Liver (tissue), 9 donors: Measurements from ENCODE around the gene TENM3. TPM values are rescaled to one million over a fixed set of nuclear protein-coding genes. Genes with fewer than 3 reads are reported as not detected.

Source experiments
- DNase-seq: peaks from one replicate; pipeline ENCODE4 v3.0.0-alpha.2; 2017; ENCODE audit warnings: low spot score
- H3K27ac ChIP-seq, 2 donors: one replicate each; pipeline ENCODE4 v1.7.0; 2013; ENCODE audit warnings: inconsistent platforms in 2 of 2, low read length in 2 of 2, control low read depth in 1 of 2, low read depth in 1 of 2, mild to moderate bottlenecking in 1 of 2
- H3K27me3 ChIP-seq, 4 donors: one replicate each; pipeline versions ENCODE4 v1.6.1 to v1.7.0; 2013; ENCODE audit warnings: low read length in 3 of 4, inconsistent platforms in 1 of 4, mild to moderate bottlenecking in 1 of 4, moderate library complexity in 1 of 4; ENCODE audit not compliant: control insufficient read depth in 4 of 4, insufficient read depth in 4 of 4
- H3K36me3 ChIP-seq, 4 donors: one replicate each; pipeline versions ENCODE4 v1.6.1 to v1.7.0; 2013; ENCODE audit warnings: low read length in 3 of 4, mild to moderate bottlenecking in 3 of 4, low read depth in 1 of 4, moderate library complexity in 1 of 4; ENCODE audit not compliant: control insufficient read depth in 4 of 4, insufficient read depth in 3 of 4
- H3K4me1 ChIP-seq, 4 donors: one replicate each; pipeline versions ENCODE4 v1.6.1 to v1.7.0; 2013; ENCODE audit warnings: low read length in 3 of 4, mild to moderate bottlenecking in 3 of 4, moderate library complexity in 1 of 4; ENCODE audit not compliant: control insufficient read depth in 4 of 4, insufficient read depth in 4 of 4
- H3K4me3 ChIP-seq, 3 donors: one replicate each; pipeline versions ENCODE4 v1.6.1 to v1.7.0; 2013; ENCODE audit warnings: low read length in 3 of 3, control low read depth in 1 of 3, low read depth in 1 of 3, mild to moderate bottlenecking in 1 of 3
- H3K9ac ChIP-seq, 2 donors: one replicate each; pipeline ENCODE4 v1.7.0; 2013; ENCODE audit warnings: low read length in 2 of 2, mild to moderate bottlenecking in 2 of 2, moderate library complexity in 2 of 2, control low read depth in 1 of 2, low read depth in 1 of 2
- H3K9me3 ChIP-seq, 4 donors: one replicate each; pipeline versions ENCODE4 v1.6.1 to v1.7.0; 2013; ENCODE audit warnings: low read length in 3 of 4; ENCODE audit not compliant: control insufficient read depth in 4 of 4
- ATF3 ChIP-seq: IDR thresholded peaks from 2 replicates; pipeline ENCODE4 v1.6.1; 2016; ENCODE audit warnings: antibody characterized with exemption
- CTCF ChIP-seq: fragments of 150-350 bp; IDR thresholded peaks from 2 replicates; pipeline ENCODE4 v1.5.1; 2017; ENCODE audit warnings: improper control_type of control experiment, low read depth, low read length; ENCODE audit not compliant: missing input control
- EGR1 ChIP-seq, 2 donors: IDR thresholded peaks; 2 replicates each; pipeline ENCODE4 v1.6.1; 2016 to 2018; ENCODE audit warnings: antibody characterized with exemption in 2 of 2, low read depth in 2 of 2
- FOXA1 ChIP-seq: IDR thresholded peaks from 2 replicates; pipeline ENCODE4 v1.6.1; 2016; ENCODE audit warnings: antibody characterized with exemption
- FOXA2 ChIP-seq: IDR thresholded peaks from 2 replicates; pipeline ENCODE4 v1.6.1; 2016; ENCODE audit warnings: antibody characterized with exemption
- GABPA ChIP-seq, 2 donors: IDR thresholded peaks in 1 of 2; conservative IDR thresholded peaks in 1 of 2; 2 replicates each; pipeline ENCODE4 v1.6.1; 2016; ENCODE audit warnings: antibody characterized with exemption in 2 of 2, mild to moderate bottlenecking in 1 of 2, moderate library complexity in 1 of 2
- HNF4A ChIP-seq, 2 donors: conservative IDR thresholded peaks; 2 replicates each; pipeline ENCODE4 v1.6.1; 2016; ENCODE audit warnings: antibody characterized with exemption in 2 of 2, mild to moderate bottlenecking in 2 of 2
- HNF4G ChIP-seq: IDR thresholded peaks from 2 replicates; pipeline ENCODE4 v1.6.1; 2016; ENCODE audit warnings: antibody characterized with exemption
- JUND ChIP-seq, 2 donors: IDR thresholded peaks; 2 replicates each; pipeline ENCODE4 v1.6.1; 2016; ENCODE audit warnings: antibody characterized with exemption in 2 of 2
- MAX ChIP-seq: IDR thresholded peaks from 2 replicates; pipeline ENCODE4 v1.6.1; 2016; ENCODE audit warnings: antibody characterized with exemption
- NR2F2 ChIP-seq: IDR thresholded peaks from 2 replicates; pipeline ENCODE4 v1.6.1; 2016; ENCODE audit warnings: antibody characterized with exemption
- RAD21 ChIP-seq, 2 donors: IDR thresholded peaks; 2 replicates each; pipeline ENCODE4 v1.6.1; 2016; ENCODE audit warnings: antibody characterized with exemption in 2 of 2, mild to moderate bottlenecking in 2 of 2
- REST ChIP-seq: IDR thresholded peaks from 2 replicates; pipeline ENCODE4 v1.6.1; 2016; ENCODE audit warnings: antibody characterized with exemption, mild to moderate bottlenecking
- RXRA ChIP-seq, 2 donors: IDR thresholded peaks; 2 replicates each; pipeline ENCODE4 v1.6.1; 2017 to 2018; ENCODE audit warnings: antibody characterized with exemption in 2 of 2, mild to moderate bottlenecking in 1 of 2
- SP1 ChIP-seq: IDR thresholded peaks from 2 replicates; pipeline ENCODE4 v1.6.1; 2018; ENCODE audit warnings: antibody characterized with exemption, mild to moderate bottlenecking
- TAF1 ChIP-seq: conservative IDR thresholded peaks from 2 replicates; pipeline ENCODE4 v1.6.1; 2016; ENCODE audit warnings: antibody characterized with exemption, mild to moderate bottlenecking
- YY1 ChIP-seq: IDR thresholded peaks from 2 replicates; pipeline ENCODE4 v1.6.1; 2016; ENCODE audit warnings: antibody characterized with exemption, mild to moderate bottlenecking
- ZBTB33 ChIP-seq: IDR thresholded peaks from 2 replicates; pipeline ENCODE4 v1.6.1; 2016; ENCODE audit warnings: antibody characterized with exemption
- WGBS: extraction: QIAGEN DNeasy Blood & Tissue Kit; methylation state at CpG from one replicate; pipeline ENCODE4 v1.1.7; 2013; 5-methylcytosine and 5-hydroxymethylcytosine counted together
- polyA plus RNA-seq, 2 donors: library from polyadenylated mRNA; stranded (reverse) in 1 of 2; unstranded in 1 of 2; fragments of 200-250 nt in 1 of 2; fragments of >200 nt in 1 of 2; fragmentation: Nextera tagmentation in 1 of 2; extraction: Ambion mirVana in 1 of 2; gene quantifications; one replicate each; pipeline versions ENCODE4 v1.2.1 to v1.2.3, GENCODE V29; 2013 to 2015
- total RNA-seq, 2 donors: library from RNA; depleted of rRNA; stranded (reverse); fragments of >200 nt; gene quantifications; one replicate each; pipeline ENCODE4 v1.2.3, GENCODE V29; 2014
- donor health status: healthy.
- donor health status: healthy.
- donor health status: healthy.
- donor health status: healthy.
- donor health status: healthy.

TENM3 gene
- total and polyA plus RNA-seq, 4 donors, result 0.32 to 16.8 (median 0.70) TPM

- peaks cover 0 to 3% (median 0%) of the 10 kb centered on the region in 4 donors for H3K27me3 ChIP-seq
Measured at GRCh38 chr4:182552948-182553347, 309.7 kb downstream of the TENM3 start.

More at GRCh38 chr4:182552948-182553347, 309.7 kb downstream of the TENM3 start:
- no peak for DNase-seq
- H3K9me3 ChIP-seq, result no peaks in the 10 kb centered on the region
- no peak overlapping the region for H3K27ac ChIP-seq
- WGBS, result 87% methylated on average over 9 of the region's 9 CpGs
- TF ChIP-seq ZBTB33 (no peak), HNF4A (conservative IDR thresholded peaks at IDR 0.05) (no peak), JUND (IDR thresholded peaks at IDR 0.05) (no peak), EGR1 (IDR thresholded peaks at IDR 0.05; ENCODE audit: low read depth in 2 of 2) (no peak), REST (no peak), CTCF (no peak), GABPA (IDR thresholded peaks at IDR 0.05 in 1 of 2, conservative IDR thresholded peaks at IDR 0.05 in 1 of 2) (no peak), FOXA2 (no peak), NR2F2 (no peak), RXRA (IDR thresholded peaks at IDR 0.05) (no peak), FOXA1 (no peak), YY1 (no peak), RAD21 (IDR thresholded peaks at IDR 0.05) (no peak), MAX (no peak), HNF4G (no peak), SP1 (no peak), ATF3 (no peak), TAF1 (no peak)
- no peaks in the 10 kb centered on the region for H3K4me1 ChIP-seq
- H3K9ac ChIP-seq, result no peak overlapping the region
- H3K36me3 ChIP-seq, result no peaks in the 10 kb centered on the region
- H3K4me3 ChIP-seq, result no peak overlapping the region
